NCI-H774 (cell line): Measurements from ENCODE around the gene ADGRL2.

ENCODE experiments used
- DNase-seq: peaks from one replicate; lab custom pipeline; 2025; lab: John Stamatoyannopoulos, UW

The ADGRL2 gene

GRCh38 chr1:81982523-81982922 is 181.8 kb downstream of the ADGRL2 start:
- no peak for DNase-seq

- DNase-seq, result no peak
Measured at GRCh38 chr1:81989524-81989923, 188.8 kb downstream of the ADGRL2 start.

- no peak for DNase-seq
Measured at GRCh38 chr1:81990241-81990640, 189.5 kb downstream of the ADGRL2 start.

DNA sequence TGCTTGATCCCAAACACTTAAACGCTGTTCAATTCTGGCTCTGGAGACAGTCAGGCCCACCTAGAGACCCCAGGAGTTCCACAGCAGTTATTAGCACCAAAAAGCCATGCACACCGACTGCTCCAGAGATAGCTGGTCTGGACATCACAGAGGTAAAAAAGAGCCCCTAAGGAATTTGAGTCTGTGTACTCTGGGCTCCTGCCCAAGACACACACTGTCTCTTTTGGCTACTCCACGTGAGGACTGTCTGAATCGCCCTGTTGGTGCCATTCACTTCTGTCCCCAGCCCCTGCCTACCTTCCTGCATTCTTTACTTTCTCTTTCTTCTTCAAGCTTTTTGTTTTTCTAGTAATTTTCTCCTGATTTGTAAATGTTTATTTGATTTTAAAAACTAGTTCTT is 197.4 kb downstream of the ADGRL2 start:
- DNase-seq, result no peak

DNA sequence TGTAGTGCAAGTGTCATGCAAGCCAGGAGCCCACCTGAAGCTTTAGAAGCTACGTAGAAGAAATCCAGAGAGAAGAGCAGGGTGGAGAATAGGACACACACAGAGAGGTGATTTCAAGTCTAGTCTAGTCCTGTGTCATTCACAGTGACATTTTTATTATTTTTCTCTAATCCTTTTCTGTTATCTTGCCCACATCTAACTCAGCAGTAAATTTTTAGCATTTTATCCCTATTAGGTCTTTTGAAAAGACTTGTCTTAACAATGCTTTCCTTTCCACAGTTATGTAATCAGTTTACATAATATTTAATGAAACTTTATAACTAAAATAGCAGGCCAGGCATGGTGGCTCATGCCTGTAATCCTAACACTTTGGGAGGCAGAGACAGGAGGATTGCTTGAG is 198.6 kb downstream of the ADGRL2 start:
- DNase-seq, result no peak

DNA sequence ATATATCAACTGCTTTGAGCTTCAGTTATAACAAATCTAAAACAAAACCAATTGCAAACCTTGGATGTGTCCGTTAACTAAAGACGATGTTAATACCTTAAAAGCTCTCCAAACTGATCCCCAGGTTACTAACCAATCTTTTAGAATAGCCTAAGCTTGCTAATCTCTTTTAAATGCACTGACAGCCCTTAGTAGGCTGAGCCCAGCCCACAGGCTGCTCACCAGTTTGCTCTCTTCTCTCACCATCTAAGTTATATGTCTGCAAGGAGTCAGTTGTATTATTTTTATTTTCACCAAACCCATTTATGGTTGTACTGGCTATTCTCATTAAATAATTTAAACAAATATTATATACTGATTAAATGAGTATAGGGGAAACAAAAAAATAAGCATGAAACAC is 199.5 kb downstream of the ADGRL2 start:
- DNase-seq, result no peak

GRCh38 chr1:82001345-82001744 is 200.6 kb downstream of the ADGRL2 start:
- DNase-seq, result no peak

DNA sequence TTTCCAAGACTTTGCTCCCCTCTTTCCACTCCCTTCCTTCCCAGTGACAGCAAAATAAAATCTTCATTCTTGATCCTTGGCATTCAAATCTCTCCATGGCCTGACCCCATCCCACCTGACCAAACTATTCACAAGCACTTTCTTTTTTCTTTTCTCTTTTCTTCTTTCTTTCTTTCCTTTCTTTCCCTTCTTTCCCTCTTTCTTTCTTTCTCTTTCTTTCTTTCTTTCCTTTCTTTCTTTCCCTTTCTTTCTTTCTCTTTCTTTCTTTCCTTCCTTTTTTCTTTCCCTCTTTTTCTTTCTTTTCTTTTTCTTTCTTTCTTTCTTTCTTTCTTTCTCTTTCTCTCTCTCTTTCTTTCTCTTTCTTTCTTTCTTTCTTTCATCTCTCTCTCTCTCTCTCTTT is 207.1 kb downstream of the ADGRL2 start:
- no peak for DNase-seq

GRCh38 chr1:82013702-82014101 is 213.0 kb downstream of the ADGRL2 start:
- no peak for DNase-seq

DNA sequence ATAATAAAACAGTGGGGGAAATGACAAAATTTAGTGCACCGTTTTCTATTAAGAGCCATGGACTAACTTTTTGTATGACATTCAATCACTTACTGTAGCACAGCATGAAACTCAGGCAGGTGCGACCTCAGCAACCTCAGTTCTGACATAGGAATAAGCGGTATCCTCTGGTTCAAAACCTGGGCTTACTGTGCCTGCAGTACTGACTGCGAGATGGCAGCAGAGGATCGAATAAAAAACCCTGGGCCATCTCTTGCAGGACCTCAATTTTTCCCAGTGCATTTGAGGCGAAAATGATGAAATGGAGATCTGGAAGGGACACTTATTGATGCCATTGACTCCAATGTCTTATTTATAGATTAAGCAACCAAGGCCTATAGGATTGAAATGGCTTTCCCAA is 214.7 kb downstream of the ADGRL2 start:
- DNase-seq, result no peak

DNA sequence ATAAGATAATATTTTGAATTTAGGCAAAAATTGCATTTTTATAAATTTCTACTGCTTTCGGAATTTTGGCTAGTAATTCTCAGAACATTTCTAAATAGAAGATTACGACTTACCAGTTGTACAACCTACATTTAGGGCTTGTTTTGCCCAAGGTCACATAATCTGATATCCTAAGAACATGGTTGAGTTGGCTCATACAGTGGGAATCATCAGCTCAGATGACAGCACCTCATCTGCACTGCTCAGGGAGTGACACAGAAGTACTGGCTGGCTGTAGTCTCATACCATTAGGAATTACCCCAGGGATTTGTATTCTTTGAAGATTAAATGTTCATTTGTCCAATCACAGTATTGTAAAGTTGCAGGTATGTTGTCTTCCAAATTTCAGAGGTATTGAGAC is 217.6 kb downstream of the ADGRL2 start:
- DNase-seq, result no peak

GRCh38 chr1:82019508-82019907 is 218.8 kb downstream of the ADGRL2 start:
- no peak for DNase-seq

DNA sequence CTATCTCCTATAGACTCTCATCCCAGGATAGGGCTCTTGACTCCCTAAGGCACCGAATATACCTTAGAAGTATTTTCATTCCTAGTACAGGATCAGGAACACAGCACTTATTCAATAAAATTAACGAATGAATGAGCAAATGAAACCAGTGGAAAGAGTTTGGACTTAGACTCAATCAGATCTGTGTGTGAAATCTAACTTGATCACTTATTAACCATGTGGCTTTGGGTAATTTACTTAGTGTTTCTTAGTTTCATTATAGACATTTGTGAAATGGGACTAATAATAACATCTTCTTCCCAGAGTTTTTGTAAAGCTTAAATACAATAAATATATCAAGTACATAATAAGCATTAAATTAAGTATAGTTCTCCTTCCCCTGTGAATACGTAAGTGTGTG is 230.1 kb downstream of the ADGRL2 start:
- DNase-seq, result no peak

- no peak for DNase-seq
Measured at GRCh38 chr1:82032068-82032467, 231.3 kb downstream of the ADGRL2 start.

DNA sequence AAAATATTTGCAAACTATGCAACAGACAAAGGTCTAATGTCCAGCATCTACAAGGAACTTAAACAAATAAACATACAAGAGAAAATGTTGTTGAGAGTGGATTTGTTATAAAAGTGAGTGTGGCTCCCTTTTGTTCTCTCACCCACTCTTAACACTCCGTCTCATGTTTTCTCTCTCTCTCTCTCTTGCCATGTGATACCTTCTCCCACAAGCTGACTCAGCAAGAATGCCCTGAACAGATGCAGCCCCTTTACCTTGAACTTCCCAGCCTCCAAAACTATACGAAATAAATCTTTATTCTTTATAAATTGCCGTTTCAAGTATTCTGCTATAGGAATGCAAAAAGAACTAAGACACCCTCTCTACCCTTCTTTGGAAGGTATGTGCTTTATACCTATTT is 234.1 kb downstream of the ADGRL2 start:
- DNase-seq, result no peak
